HepG2 (cell line): ENCODE data around the gene SMIM36. TPM values are rescaled to one million over a fixed set of nuclear protein-coding genes. Genes with fewer than 3 reads are reported as not detected.
A peak's percentile ranks its signal among the peaks of the same experiment; 100 is the strongest.

Experiments used
- FOXA1 ChIP-seq, 2 experiments: fragments of 450-650 bp in 1 of 2; sonication (generic) in 1 of 2; formaldehyde crosslinking in 1 of 2; IDR thresholded peaks; 2 replicates each; pipeline versions ENCODE4 v1.4.0 to v1.6.1; 2016 to 2020; ENCODE audit warnings: missing genetic modification reagents in 1 of 2
- FOXJ3 ChIP-seq: sonication (generic); formaldehyde crosslinking; IDR thresholded peaks from 2 replicates; pipeline ENCODE4 v1.4.0; 2020; ENCODE audit warnings: missing genetic modification reagents, mild to moderate bottlenecking, borderline replicate concordance
- MLX ChIP-seq: IDR thresholded peaks from 2 replicates; pipeline ENCODE4 v1.6.1; 2016
- NR2F6 ChIP-seq, 2 experiments: IDR thresholded peaks; 2 replicates each; pipeline ENCODE4 v1.6.1; 2016; ENCODE audit warnings: antibody characterized with exemption in 1 of 2, mild to moderate bottlenecking in 1 of 2
- REPIN1 ChIP-seq: sonication (generic); formaldehyde crosslinking; IDR thresholded peaks from 2 replicates; pipeline ENCODE4 v1.8.0; 2022; ENCODE audit warnings: missing genetic modification reagents, low read depth, mild to moderate bottlenecking, borderline replicate concordance
- RERE ChIP-seq: IDR thresholded peaks from 2 replicates; pipeline ENCODE4 v1.6.1; 2016; ENCODE audit warnings: low read depth, missing genetic modification reagents, missing compliant biosample characterization
- ZBTB39 ChIP-seq: sonication (generic); formaldehyde crosslinking; IDR thresholded peaks from 2 replicates; pipeline ENCODE4 v1.5.0; 2020; ENCODE audit warnings: missing genetic modification reagents
- ZFP36L2 ChIP-seq: sonication (generic); formaldehyde crosslinking; IDR thresholded peaks from 2 replicates; pipeline ENCODE4 v1.4.0; 2020; ENCODE audit warnings: missing genetic modification reagents
- ZNF318 ChIP-seq: sonication (generic); formaldehyde crosslinking; IDR thresholded peaks from 2 replicates; pipeline ENCODE4 v1.4.0; 2020; ENCODE audit warnings: mild to moderate bottlenecking, missing genetic modification reagents
- ZNF430 ChIP-seq: sonication (generic); formaldehyde crosslinking; IDR thresholded peaks from 2 replicates; pipeline ENCODE4 v1.9.0; 2021; ENCODE audit warnings: mild to moderate bottlenecking, missing genetic modification reagents
- ZNF792 ChIP-seq: IDR thresholded peaks from 2 replicates; pipeline ENCODE4 v1.6.1; 2016
- polyA plus RNA-seq, 8 experiments: library from polyadenylated mRNA; depleted of rRNA in 3 of 8; stranded (reverse) in 7 of 8; unstranded in 1 of 8; fragments of >200 nt; fragmentation: Illumina TruSeq in 4 of 8; extraction: Trizol in 4 of 8; gene quantifications; 2 replicates each; pipeline versions ENCODE4 v1.2.1 to v1.2.3, GENCODE V29; 2011 to 2016; ENCODE audit warnings: low read depth in 4 of 8, missing spikeins in 1 of 8, mixed read lengths in 1 of 8; ENCODE audit not compliant: insufficient read depth in 1 of 8
- total RNA-seq, 5 experiments: library from RNA; depleted of rRNA; stranded (reverse); fragments of >200 nt; fragmentation: Illumina TruSeq; extraction: Trizol; gene quantifications; 2 replicates each; pipeline ENCODE4 v1.2.3, GENCODE V29; 2016; ENCODE audit warnings: low read depth in 1 of 5

SMIM36 gene
- total and polyA plus RNA-seq, 2 of the 13 experiments (the other 11 are each of a cell fraction or from before 2014, with no cell fraction given), result not detected

GRCh38 chr17:55446581-55447205 lies 64.6 kb downstream of the SMIM36 start (continued):
- TF ChIP-seq MLX (CRISPR knock-in tag) (peak; percentile 81; the same call in 1 of the 2 replicates), RERE (CRISPR knock-in tag) (peak; percentile 84; the same call in 1 of the 2 replicates), FOXA1 (IDR thresholded peaks at IDR 0.05) (peak; percentile 86), FOXA1 (CRISPR knock-in tag; IDR thresholded peaks at IDR 0.05) (peak; percentile 91), NR2F6 (IDR thresholded peaks at IDR 0.05) (peak; percentile 82), NR2F6 (CRISPR knock-in tag; IDR thresholded peaks at IDR 0.05) (peak; percentile 83), REPIN1 (CRISPR knock-in tag) (peak; percentile 73; the same call in 1 of the 2 replicates), ZNF430 (CRISPR knock-in tag) (peak; percentile 40; the same call in 1 of the 2 replicates), ZNF792 (CRISPR knock-in tag) (peak; percentile 66; the same call in 1 of the 2 replicates), ZNF318 (no peak), ZBTB39 (CRISPR knock-in tag) (peak; percentile 83; the same call in 1 of the 2 replicates), ZFP36L2 (CRISPR knock-in tag) (no peak), FOXJ3 (CRISPR knock-in tag) (peak; percentile 98; the same call in 1 of the 2 replicates)
